BLaER1 treated with 17β-estradiol and CSF1 and Interleukin-3, amounts not matched to agents 10 nM and 100 nM (cell line): Measurements from ENCODE around the gene HYAL3.

Experiments
- H3K27ac ChIP-seq, 11 experiments: shearing (Covaris generic); formaldehyde crosslinking; 2 replicates each; pipeline ENCODE4 v1.8.1; 2022
- H3K27me3 ChIP-seq, 11 experiments: shearing (Covaris generic); formaldehyde crosslinking; 2 replicates each; pipeline ENCODE4 v1.8.1; 2022
- H3K36me3 ChIP-seq, 11 experiments: shearing (Covaris generic); formaldehyde crosslinking; 2 replicates each; pipeline ENCODE4 v1.8.1; 2022
- H3K4me1 ChIP-seq, 10 experiments: shearing (Covaris generic); formaldehyde crosslinking; 2 replicates each; pipeline ENCODE4 v1.8.1; 2022
- H3K4me2 ChIP-seq, 11 experiments: shearing (Covaris generic); formaldehyde crosslinking; 2 replicates each; pipeline ENCODE4 v1.8.1; 2022
- H3K4me3 ChIP-seq, 10 experiments: shearing (Covaris generic); formaldehyde crosslinking; 2 replicates each; pipeline ENCODE4 v1.8.1; 2022
- H3K9ac ChIP-seq, 11 experiments: shearing (Covaris generic); formaldehyde crosslinking; 2 replicates each; pipeline ENCODE4 v1.8.1; 2022
- H3K9me3 ChIP-seq, 11 experiments: shearing (Covaris generic); formaldehyde crosslinking; replicated peaks in 1 of 11; 2 replicates each; pipeline ENCODE4 v1.8.1; 2022
- H4K20me1 ChIP-seq, 11 experiments: shearing (Covaris generic); formaldehyde crosslinking; 2 replicates each; pipeline ENCODE4 v1.8.1; 2022
- Cebpa-rat ChIP-seq, 11 experiments: shearing (Covaris generic); IDR thresholded peaks; 2 replicates each; pipeline ENCODE4 v1.8.1; 2022

HYAL3 gene

DNA sequence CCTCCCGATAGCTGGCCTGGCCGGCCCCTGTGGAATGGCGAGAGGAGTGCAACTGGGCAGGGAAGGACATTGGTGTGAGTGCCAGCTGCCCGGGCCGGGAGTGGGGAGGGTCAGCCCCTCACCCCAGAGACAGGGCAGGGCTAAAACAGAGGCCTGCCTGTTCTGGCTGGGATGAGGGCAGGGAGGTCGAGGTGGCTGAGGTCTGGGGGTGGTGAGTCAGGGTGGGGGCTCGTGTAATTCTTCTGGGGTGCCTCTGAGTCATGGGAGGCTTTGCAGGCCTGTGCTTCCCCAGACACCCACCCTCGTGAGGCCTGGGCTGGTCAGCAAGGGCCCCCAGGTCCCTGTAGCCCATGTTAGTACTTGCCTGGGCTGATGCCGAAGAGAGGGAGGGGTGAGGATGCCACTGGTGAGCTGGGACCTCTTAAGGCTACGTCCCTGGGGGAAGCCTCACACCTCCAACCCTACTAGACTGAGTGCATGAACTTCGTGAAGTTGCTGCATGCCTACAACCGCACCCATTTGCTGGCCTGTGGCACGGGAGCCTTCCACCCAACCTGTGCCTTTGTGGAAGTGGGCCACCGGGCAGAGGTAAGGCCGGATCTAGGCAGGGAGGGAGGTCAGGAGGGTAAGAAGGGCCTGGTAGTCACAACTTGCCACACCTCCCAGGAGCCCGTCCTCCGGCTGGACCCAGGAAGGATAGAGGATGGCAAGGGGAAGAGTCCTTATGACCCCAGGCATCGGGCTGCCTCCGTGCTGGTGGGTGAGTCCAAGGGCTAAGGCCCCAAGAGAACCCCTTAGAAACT lies 28.6 kb downstream of the HYAL3 start:
- Histone ChIP-seq H3K4me3 (no peak overlapping the region), H3K36me3 (no peaks in the 10 kb centered on the region), H3K9me3 (no peaks in the 10 kb centered on the region), H3K4me2 (0 out of 22 replicates have a peak overlapping the region, but pooled peaks of 2 of the 11 experiments have one; percentile 3 to 10), H3K27ac (no peak overlapping the region), H3K4me1 (peaks cover 7 to 56% (median 43%) of the 10 kb centered on the region in 10 experiments; a peak in 18 of 20 replicates), H4K20me1 (peaks cover 0 to 62% (median 17%) of the 10 kb centered on the region in 11 experiments; a peak in 14 of 22 replicates), H3K9ac (peak overlapping the region in 3 of 11 experiments; percentile 3 to 15 (median 13); a peak in 1 of 22 replicates), H3K27me3 (peaks cover 57 to 71% (median 67%) of the 10 kb centered on the region in 11 experiments)
- TF ChIP-seq Cebpa-rat (IDR thresholded peaks at IDR 0.05): no peak

DNA sequence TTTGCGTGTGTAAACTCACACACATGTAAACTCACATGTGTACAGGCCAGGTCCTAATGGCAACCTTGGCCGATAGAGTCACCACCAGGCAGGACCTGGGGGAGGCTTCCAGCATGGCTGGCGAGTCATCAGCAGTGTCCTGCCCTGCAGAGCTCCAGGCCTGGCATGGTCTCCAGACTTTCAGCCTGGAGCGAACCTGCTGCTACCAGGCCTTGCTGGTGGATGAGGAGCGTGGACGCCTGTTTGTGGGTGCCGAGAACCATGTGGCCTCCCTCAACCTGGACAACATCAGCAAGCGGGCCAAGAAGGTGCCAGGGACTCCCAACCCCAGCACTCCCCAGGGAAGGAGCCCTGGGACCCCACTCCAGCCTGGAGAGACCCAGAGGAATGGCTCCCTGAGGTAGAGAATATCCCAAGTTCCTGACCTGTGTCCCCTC lies 29.2 kb downstream of the HYAL3 start:
- H3K4me3 ChIP-seq: no peak overlapping the region
- no peaks in the 10 kb centered on the region for H3K9me3 ChIP-seq
- no peaks in the 10 kb centered on the region for H3K36me3 ChIP-seq
- peaks cover 0 to 62% (median 11%) of the 10 kb centered on the region in 11 experiments; a peak in 14 of 22 replicates for H4K20me1 ChIP-seq
- H3K4me1 ChIP-seq: peaks cover under 1 to 52% (median 41%) of the 10 kb centered on the region in 10 experiments; a peak in 18 of 20 replicates
- H3K4me2 ChIP-seq: peak overlapping the region in 3 of 11 experiments; percentile 34 to 53 (median 50); a peak in 2 of 22 replicates
- H3K9ac ChIP-seq: peak overlapping the region in 1 of 11 experiments; percentile 3; a peak in 1 of 22 replicates
- no peak for TF ChIP-seq Cebpa-rat (IDR thresholded peaks at IDR 0.05)
- peaks cover 50 to 68% (median 64%) of the 10 kb centered on the region in 11 experiments for H3K27me3 ChIP-seq
- no peak overlapping the region for H3K27ac ChIP-seq

DNA sequence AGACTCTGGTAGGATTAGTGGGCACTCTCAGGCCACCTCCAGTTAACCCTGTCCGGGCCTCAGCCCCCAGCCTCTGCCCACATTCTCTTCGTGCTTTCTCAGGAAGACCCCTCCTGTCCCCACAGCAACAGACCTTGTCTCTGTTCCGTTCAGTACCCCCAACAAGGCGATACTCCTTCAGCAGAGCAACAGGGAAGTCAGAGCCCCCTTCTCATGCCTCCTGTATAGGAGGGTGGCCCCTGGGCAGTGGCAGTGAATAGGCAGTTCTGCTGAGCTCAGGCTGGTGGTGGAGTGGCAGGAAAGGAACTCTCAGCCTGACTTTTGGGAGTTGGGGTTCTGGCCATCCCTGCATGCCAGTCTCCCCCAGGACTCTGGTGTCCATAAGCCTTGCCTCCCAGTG lies 29.7 kb downstream of the HYAL3 start:
- H3K9me3 ChIP-seq: no peaks in the 10 kb centered on the region
- H3K27ac ChIP-seq: no peak overlapping the region
- no peak overlapping the region for H3K4me3 ChIP-seq
- peaks cover 0 to 54% (median 42%) of the 10 kb centered on the region in 10 experiments; a peak in 18 of 20 replicates for H3K4me1 ChIP-seq
- no peaks in the 10 kb centered on the region for H3K36me3 ChIP-seq
- no peak for TF ChIP-seq Cebpa-rat (IDR thresholded peaks at IDR 0.05)
- H4K20me1 ChIP-seq: peaks cover 0 to 59% (median 11%) of the 10 kb centered on the region in 11 experiments; a peak in 12 of 22 replicates
- peaks cover 45 to 63% (median 58%) of the 10 kb centered on the region in 11 experiments for H3K27me3 ChIP-seq
- H3K9ac ChIP-seq: peak overlapping the region in 5 of 11 experiments; percentile 5 to 41 (median 24); a peak in 5 of 22 replicates
- H3K4me2 ChIP-seq: peak overlapping the region in 9 of 11 experiments; percentile 24 to 68 (median 50); a peak in 13 of 22 replicates

DNA sequence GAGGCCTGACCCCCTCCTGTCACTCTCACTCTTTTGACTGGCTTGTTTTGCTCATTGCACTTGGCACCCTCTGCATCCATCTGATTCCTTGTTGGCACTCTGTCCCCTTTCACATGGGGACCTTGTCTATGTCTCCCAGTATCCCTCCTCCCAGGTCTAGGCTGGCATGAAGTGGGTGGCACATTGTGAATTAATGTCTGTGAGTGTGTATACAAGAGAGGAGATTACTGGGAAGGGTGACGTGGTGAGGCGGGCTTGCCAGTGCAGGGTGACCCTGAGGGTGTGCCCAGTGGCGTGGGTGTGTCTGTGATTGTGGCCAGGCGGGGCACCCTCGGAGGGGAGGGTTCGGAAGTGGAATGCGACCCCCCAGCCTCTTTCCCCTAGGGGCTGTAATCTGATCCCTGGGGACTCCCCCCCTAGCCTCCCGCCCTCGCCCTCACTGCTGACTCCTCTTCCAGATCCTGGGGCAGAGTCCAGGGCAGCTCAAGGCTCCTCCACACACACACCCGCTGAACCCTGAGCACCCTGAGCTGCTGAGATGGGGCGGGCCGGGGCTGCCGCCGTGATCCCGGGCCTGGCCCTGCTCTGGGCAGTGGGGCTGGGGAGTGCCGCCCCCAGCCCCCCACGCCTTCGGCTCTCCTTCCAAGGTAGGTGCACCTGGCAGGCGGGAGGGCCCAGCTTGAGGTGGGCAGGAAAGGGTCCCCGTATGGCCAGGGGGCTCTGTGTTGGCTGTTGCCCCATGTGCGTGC lies 30.3 kb downstream of the HYAL3 start, which contains the start of gene SEMA3B:
TSS of gene SEMA3B (plus strand) at position 445 of the 749 bp plus-strand sequence. CDS start at position 539, 94 bp downstream.
- Histone ChIP-seq H3K4me1 (peaks cover 4 to 56% (median 41%) of the 10 kb centered on the region in 10 experiments; a peak in 18 of 20 replicates), H3K4me3 (no peak within 1 kb of the TSS), H3K9me3 (no peaks in the 10 kb centered on the region), H3K4me2 (peak within 1 kb of the TSS in 9 of 11 experiments; percentile 24 to 68 (median 54); a peak in 15 of 22 replicates), H3K9ac (peak within 1 kb of the TSS in 5 of 11 experiments; percentile 5 to 41 (median 24); a peak in 5 of 22 replicates), H3K27me3 (peaks cover 39 to 57% (median 52%) of the 10 kb centered on the region in 11 experiments), H4K20me1 (peaks cover 0 to 58% (median 9%) of the 10 kb centered on the region in 11 experiments; a peak in 12 of 22 replicates), H3K36me3 (no peaks in the 10 kb centered on the region), H3K27ac (no peak within 1 kb of the TSS)
- no peak for TF ChIP-seq Cebpa-rat (IDR thresholded peaks at IDR 0.05)

DNA sequence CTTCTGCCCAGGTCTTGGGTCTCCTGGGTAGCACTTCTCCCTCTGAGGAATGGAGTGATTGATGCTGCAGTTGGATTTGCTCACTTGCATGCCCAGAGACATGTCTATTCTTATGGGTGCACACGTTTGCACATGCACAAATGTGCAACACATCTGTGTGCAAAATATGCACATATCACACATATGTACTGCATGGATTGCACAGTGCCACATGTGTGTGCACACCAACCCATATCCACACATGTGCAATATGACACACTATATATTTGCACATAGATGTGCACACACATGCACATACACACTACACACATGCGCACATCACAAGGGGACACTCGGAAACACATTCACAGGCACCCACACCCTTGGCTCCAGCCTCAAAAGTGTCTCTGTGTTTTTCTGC lies 30.9 kb downstream of the HYAL3 start:
- H3K27me3 ChIP-seq: peaks cover 33 to 51% (median 46%) of the 10 kb centered on the region in 11 experiments
- peaks cover 0 to 56% (median 3%) of the 10 kb centered on the region in 11 experiments; a peak in 11 of 22 replicates for H4K20me1 ChIP-seq
- H3K27ac ChIP-seq: no peak overlapping the region
- no peak overlapping the region for H3K4me3 ChIP-seq
- H3K36me3 ChIP-seq: no peaks in the 10 kb centered on the region
- TF ChIP-seq Cebpa-rat (IDR thresholded peaks at IDR 0.05): no peak
- peak overlapping the region in 3 of 11 experiments; percentile 53 to 68 (median 54); a peak in 1 of 22 replicates for H3K4me2 ChIP-seq
- H3K4me1 ChIP-seq: peaks cover 3 to 52% (median 35%) of the 10 kb centered on the region in 10 experiments; a peak in 18 of 20 replicates
- H3K9ac ChIP-seq: no peak overlapping the region
- H3K9me3 ChIP-seq: no peaks in the 10 kb centered on the region

DNA sequence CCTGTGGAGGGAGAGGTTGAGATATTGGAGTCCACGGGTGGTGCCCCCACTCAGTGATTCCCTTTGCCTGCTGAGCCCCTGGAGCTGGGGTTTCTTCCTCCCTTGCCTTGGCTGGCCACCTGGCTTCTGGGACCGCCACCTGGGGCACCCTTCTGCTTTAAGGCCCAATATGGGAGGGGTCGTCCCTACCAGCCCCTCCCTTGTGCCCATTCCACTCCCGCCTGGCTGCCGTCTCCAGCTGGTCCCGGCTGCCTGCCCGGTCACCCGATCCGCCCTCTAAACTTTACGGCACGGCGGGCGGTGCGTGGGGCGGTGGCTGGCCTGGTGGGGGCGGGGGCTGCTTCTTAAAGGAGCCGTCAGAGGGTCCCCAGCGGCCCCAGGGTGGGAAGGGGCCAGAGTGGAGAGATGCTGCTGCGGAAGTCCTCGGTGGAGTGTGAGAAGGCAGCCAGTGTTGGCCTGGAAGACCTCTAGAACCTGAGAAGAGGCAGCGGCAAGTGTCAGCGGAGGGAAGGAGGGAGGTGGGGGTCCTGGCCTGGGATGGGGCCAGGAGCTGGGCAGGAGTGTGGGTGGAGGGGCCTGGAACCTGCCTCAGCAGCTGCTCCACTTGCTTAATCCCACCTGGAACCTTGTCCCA lies 31.8 kb downstream of the HYAL3 start:
- Histone ChIP-seq H3K4me3 (no peak overlapping the region), H3K27me3 (peaks cover 28 to 45% (median 42%) of the 10 kb centered on the region in 11 experiments), H3K4me1 (peaks cover 0 to 56% (median 31%) of the 10 kb centered on the region in 10 experiments; a peak in 17 of 20 replicates), H4K20me1 (peaks cover 0 to 63% (median 0%) of the 10 kb centered on the region in 11 experiments; a peak in 6 of 22 replicates), H3K9me3 (no peaks in the 10 kb centered on the region), H3K27ac (no peak overlapping the region), H3K4me2 (peak overlapping the region in 8 of 11 experiments; percentile 6 to 58 (median 50); a peak in 13 of 22 replicates), H3K9ac (peak overlapping the region in 4 of 11 experiments; percentile 13 to 19 (median 18); a peak in 3 of 22 replicates), H3K36me3 (no peaks in the 10 kb centered on the region)
- no peak for TF ChIP-seq Cebpa-rat (IDR thresholded peaks at IDR 0.05)

DNA sequence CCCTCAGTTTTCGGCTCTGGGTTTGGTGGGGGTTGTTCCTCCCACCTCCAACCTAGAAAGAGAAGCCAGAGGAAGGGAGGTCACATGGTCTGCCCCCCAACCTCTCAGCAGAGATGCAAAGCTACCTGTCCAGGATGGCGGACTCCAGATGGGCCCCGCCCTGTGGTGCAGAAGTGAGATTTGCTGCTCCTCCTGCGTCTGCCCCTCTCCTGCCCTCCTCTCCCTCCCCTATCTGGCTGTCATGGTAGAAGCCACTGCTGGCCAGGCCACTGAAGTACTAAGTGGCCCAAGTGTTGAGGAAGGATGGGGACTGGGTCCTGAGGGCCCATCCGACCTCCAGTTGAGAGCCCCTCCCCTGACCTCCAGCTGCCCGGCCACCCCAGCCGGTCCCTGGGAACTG lies 32.4 kb downstream of the HYAL3 start:
- H4K20me1 ChIP-seq: peaks cover 0 to 66% (median 0%) of the 10 kb centered on the region in 11 experiments; a peak in 6 of 22 replicates
- H3K27ac ChIP-seq: no peak overlapping the region
- H3K4me1 ChIP-seq: peaks cover 0 to 62% (median 34%) of the 10 kb centered on the region in 10 experiments; a peak in 17 of 20 replicates
- TF ChIP-seq Cebpa-rat (IDR thresholded peaks at IDR 0.05): no peak
- H3K27me3 ChIP-seq: peaks cover 28 to 45% (median 42%) of the 10 kb centered on the region in 11 experiments
- H3K4me3 ChIP-seq: no peak overlapping the region
- H3K4me2 ChIP-seq: peak overlapping the region in 8 of 11 experiments; percentile 6 to 58 (median 50); a peak in 13 of 22 replicates
- no peaks in the 10 kb centered on the region for H3K9me3 ChIP-seq
- H3K9ac ChIP-seq: peak overlapping the region in 3 of 11 experiments; percentile 13 to 19 (median 18); a peak in 3 of 22 replicates
- H3K36me3 ChIP-seq: no peaks in the 10 kb centered on the region

DNA sequence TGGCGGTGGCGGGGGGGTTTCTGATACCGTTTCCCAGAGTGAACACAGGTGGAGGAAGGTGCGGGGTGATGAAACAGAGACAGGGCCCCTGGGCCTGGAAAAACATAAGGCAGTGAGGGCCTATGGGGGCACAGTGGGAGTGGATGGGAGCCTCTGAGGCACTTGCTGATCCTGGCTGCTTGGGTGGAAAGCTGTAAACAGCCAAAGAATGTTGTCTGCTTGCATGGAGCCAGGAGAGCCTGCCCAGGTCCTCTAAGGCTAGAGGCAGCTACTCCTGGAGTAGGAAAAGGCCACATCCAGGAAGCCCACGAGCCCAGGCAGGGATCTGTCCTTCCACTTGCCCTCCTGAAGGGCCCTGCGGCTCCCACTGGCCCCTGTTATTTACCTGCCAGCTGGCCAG lies 33.2 kb downstream of the HYAL3 start:
- peaks cover 0 to 70% (median 43%) of the 10 kb centered on the region in 10 experiments; a peak in 18 of 20 replicates for H3K4me1 ChIP-seq
- TF ChIP-seq Cebpa-rat (IDR thresholded peaks at IDR 0.05): no peak
- no peaks in the 10 kb centered on the region for H3K36me3 ChIP-seq
- H4K20me1 ChIP-seq: peaks cover 0 to 72% (median 0%) of the 10 kb centered on the region in 11 experiments; a peak in 6 of 22 replicates
- no peak overlapping the region for H3K4me2 ChIP-seq
- H3K9me3 ChIP-seq: no peaks in the 10 kb centered on the region
- no peak overlapping the region; a peak in 1 of 22 replicates for H3K9ac ChIP-seq
- H3K27ac ChIP-seq: no peak overlapping the region
- no peak overlapping the region for H3K4me3 ChIP-seq
- H3K27me3 ChIP-seq: peaks cover 28 to 45% (median 42%) of the 10 kb centered on the region in 11 experiments
